ENCODE data around the gene EMC1.

DNA sequence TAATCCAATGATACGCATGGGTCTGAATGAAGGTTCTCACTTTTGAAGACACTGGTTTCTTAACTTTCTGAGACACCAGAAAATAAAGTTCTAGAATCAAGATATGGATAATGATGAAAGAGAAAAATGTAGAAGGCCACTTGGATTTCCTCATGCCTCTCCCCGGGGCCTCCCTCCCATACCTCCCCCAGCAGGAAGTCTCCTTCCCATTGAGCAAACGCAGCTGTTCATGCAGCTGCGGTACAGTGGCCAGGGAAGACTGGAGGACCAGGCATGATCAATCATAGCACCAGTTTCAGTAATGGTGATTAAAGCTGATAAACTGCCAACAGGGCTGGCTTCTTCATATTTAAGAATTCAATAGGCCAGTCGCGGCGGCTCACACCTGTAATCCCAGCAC, 30.3 kb downstream of the EMC1 start:
- TF ChIP-seq EZH2 (IDR thresholded peaks at IDR 0.05) (no peak), POLR2AphosphoS5 (IDR thresholded peaks at IDR 0.05; ENCODE audit: borderline replicate concordance, low read depth, low read length) (peak; percentile 16; the same call in 1 of the 2 replicates)
